PC-9 (cell line): ENCODE measurements around the gene CPS1.

Source experiments
- CTCF ChIP-seq: fragments of 200-600 bp; sonication (generic); conservative IDR thresholded peaks from 2 replicates; pipeline ENCODE4 v1.6.1; 2017; ENCODE audit warnings: mixed run types, antibody characterized with exemption, mild to moderate bottlenecking, moderate library complexity
- EZH2 ChIP-seq: fragments of 200-600 bp; sonication (generic); IDR thresholded peaks from 2 replicates; pipeline ENCODE4 v1.8.0; 2017; ENCODE audit warnings: antibody characterized with exemption, low read depth

GRCh38 chr2:210611466-210611865, 55.1 kb downstream of the CPS1 start:
- TF ChIP-seq CTCF (no peak), EZH2 (no peak)
